ENCODE measurements around the gene GNG8.

The GNG8 gene

DNA sequence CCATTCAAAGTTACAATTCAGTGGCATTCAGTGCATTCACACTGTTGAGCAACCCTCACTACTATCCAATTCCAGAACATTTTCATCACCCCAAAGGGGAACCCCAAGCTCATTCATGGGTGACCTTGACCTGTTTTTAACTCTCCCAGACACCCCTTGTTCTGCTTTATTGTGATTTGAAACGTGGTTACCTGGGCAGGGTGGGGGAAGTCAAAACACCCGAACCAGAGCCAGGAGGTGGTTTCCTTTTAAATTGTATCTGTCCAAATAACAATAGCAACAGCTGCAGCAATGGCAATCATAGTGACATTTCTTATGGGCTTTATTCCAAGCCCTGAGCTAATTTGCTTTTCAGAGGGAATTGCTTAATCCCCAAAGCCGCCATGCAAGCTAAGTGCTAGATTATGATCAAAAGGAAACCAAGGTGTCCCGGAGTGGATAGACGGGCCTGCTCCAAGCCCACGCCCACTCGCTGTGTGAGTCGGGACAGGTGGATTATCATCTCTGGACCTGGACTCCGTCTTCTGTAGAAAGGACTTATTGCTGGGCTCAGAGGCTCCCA is 17.3 kb downstream of the GNG8 start:
- DNase-seq (ENCODE audit: low read depth), result peak; percentile 24

DNA sequence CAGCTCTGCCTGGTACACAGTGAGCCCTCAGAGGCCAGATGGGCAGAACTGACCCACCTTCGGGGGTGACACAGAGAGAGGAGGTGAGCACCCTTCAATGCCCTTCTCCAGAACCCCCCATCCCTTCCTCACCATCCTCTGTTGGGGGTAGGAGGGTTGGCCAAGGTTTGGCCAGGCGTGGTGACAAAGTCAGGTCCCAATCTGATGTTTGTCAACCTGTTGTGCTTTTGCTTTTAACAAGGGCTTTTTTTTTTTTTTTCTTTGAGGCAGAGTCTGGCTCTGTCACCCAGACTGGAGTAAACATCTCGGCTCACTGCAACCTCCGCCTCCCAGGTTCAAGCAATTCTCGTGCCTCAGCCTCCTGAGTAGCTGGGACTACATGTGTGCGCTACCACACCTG is 18.4 kb downstream of the GNG8 start:
- no peak for DNase-seq (ENCODE audit: low read depth)

DNA sequence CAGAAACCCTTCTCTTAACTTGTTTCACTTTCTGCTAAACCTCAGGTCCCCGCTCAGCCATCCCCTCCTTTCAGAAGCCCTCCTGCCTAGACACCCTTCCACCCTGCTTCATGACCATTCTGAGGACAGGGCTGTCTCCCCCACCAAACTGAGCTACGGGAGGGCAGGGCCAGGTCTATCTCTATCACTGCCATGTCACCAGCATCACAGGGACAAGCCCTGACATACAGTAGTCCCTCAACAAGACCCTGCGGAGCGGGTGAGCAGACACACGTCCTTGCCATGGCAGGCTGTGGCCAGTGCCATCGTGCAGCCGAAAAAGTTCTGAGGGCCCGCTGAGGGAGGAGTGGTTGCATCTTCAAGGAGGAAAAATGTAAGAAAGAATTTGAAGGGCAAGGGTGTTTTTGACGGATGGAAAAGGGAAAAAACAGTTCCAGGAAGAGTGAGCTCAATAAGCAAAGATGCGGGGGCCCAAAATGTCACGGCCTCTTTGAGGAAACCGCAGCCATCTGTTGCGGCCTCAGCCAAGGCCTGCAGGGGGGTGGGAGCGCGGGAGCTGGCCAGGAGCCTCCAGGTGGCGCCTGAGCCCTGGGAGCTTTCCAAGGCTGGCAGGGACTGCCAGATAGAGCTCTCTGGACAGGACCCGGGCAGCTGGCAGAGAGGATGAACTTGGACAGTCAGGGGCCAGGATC is 19.2 kb downstream of the GNG8 start:
- DNase-seq (ENCODE audit: low read depth), result no peak

DNA sequence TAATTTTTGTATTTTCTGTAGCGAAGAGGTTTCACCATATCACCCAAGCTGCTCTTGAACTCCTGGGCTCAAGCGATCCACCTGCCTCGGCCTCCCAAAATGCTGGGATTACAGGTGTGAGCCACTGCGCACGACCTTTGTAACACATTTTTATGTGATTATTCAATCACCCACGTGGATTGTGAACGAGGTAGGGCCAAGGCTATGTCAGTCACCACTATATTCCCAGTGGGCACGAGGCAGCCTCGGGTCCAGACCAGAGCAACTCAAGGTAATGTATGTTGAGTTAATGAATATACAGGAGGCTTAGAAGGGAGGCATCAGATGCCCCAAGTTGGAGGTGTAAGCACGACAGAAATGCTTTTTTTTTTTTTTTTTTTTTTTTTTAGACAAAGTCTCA is 20.0 kb downstream of the GNG8 start:
- no peak for DNase-seq (ENCODE audit: low read depth)

DNA sequence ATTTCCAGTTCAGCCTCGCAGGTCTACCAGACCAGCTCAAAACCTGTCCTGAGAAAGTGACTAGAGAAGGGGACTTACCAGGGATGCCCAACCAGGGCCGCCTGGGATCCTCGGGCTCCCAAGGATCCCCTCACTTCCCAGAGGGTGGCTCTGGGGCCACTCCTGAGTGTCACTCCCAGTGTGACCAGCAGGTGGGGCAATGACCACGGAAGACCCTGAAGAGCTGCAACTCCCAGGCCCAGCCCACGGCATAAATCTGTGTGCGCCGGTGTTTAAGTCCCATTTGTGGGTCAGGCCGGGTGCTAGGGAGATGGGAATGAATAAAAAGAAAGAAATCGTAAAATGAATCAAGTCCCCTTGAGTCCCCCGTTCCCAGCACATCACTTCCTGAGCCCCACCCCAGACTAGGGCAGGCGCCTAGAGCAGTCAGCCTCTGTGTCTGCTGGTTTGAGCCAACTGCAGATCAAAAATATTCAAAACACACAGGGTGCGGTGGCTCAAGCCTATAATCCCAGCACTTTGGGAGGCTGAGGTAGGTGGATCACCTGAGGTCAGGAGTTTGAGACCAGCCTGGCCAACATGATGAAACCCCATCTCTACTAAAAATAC is 21.8 kb downstream of the GNG8 start:
- DNase-seq (ENCODE audit: low read depth), result no peak

DNA sequence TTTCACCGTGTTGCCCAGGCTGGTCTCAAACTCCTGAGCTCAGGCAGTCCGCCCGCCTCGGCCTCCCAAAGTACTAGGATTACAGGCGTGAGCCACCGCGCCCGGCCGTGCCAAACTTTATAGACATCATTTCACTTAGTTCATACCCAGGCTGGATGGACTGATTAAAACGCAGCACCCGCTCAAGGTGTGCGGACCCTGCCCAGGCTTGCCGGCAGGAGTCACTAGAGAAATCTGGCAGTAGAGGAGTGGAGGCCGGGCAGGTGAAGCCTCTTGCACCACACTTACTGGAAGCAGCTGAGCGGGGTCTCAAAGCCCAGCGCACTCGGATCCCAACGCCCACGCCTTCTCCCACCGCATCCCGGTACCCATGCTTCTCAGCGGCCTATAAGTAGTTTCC is 22.5 kb downstream of the GNG8 start:
- no peak for DNase-seq (ENCODE audit: low read depth)

DNA sequence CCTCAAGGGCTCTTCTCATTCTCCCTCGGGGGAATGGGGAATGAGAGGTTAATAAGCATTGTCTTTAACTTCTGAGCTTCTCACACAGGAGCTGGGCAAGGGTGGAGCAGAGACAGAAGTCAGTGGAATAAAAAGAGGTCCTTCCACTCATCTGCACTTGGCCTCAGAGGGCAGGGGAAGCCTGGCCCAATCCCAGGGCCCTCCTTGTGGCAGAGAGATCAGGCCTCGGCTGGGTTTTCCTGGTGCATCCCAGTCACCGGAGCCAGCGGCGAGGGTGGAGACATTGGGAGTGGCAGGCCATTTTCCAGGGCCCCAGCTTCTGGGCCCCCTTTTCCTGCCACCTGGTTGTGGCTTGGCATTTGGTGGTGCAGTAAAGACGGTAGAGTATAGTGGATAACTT is 24.2 kb downstream of the GNG8 start:
- DNase-seq (ENCODE audit: low read depth), result no peak

DNA sequence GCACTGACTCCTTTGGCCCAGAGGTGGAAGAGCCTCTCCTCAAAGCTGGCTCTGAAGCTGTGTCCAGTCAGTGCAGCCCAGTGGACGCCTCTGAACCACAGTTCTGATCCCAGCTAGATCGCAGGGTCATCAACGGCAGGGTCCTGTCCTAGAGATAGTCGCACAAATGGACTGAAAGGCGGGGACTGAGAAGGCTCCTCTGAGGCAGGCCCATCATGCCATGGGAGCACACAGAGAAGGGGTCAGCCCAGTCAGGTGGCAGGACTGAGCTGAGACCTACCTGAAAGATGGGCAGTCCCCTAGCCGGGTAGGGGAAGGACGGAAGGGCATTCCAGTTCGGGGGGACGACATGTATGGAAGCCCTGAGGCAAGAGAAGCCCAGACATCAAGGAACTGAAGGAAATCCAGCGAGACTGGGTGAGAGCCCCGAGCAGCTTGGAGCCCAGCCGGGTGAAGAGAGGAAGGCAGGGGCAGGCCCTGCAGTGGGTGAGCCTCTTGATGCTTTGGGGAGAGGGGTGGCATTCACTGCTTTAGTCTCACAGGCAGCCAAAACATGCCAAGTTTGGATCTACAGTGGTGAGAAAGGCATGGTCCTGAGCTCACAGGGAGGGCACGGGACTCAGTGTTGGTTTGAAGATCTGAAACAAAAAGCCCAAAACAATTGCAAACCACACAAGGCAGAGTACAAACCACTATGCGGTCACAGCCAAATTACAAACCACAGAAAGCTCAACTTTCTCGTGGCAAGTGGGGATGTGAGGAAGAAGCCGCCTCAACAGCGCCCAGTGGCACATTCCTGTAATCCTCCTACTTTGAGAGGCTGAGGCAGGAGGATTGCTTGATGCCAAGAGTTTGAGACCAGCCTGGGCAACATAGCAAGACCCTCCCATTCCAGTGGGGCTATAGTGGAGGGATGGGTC is 24.9 kb downstream of the GNG8 start:
- peak; percentile 28 for DNase-seq (ENCODE audit: low read depth)

DNA sequence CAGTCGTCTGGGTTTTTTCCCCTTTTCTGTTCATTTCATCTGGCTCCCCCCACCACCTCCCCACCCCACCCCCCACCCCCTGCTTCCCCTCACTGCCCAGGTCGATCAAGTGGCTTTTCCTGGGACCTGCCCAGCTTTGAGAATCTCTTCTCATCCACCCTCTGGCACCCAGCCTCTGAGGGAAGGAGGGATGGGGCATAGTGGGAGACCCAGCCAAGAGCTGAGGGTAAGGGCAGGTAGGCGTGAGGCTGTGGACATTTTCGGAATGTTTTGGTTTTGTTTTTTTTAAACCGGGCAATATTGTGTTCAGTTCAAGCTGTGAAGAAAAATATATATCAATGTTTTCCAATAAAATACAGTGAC is 25.6 kb downstream of the GNG8 start:
- DNase-seq (ENCODE audit: low read depth), result no peak

DNA sequence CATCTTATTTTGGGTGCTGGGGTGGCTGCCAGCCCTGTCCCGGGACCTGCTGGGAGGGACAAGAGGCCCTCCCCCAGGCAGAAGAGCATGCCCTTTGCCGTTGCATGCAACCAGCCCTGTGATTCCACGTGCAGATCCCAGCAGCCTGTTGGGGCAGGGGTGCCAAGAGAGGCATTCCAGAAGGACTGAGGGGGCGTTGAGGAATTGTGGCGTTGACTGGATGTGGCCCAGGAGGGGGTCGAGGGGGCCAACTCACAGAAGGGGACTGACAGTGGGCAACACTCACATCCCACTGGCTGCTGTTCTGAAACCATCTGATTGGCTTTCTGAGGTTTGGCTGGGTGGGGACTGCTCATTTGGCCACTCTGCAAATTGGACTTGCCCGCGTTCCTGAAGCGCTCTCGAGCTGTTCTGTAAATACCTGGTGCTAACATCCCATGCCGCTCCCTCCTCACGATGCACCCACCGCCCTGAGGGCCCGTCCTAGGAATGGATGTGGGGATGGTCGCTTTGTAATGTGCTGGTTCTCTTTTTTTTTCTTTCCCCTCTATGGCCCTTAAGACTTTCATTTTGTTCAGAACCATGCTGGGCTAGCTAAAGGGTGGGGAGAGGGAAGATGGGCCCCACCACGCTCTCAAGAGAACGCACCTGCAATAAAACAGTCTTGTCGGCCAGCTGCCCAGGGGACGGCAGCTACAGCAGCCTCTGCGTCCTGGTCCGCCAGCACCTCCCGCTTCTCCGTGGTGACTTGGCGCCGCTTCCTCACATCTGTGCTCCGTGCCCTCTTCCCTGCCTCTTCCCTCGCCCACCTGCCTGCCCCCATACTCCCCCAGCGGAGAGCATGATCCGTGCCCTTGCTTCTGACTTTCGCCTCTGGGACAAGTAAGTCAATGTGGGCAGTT is 26.2 kb downstream of the GNG8 start:
- DNase-seq (ENCODE audit: low read depth), result no peak

DNA sequence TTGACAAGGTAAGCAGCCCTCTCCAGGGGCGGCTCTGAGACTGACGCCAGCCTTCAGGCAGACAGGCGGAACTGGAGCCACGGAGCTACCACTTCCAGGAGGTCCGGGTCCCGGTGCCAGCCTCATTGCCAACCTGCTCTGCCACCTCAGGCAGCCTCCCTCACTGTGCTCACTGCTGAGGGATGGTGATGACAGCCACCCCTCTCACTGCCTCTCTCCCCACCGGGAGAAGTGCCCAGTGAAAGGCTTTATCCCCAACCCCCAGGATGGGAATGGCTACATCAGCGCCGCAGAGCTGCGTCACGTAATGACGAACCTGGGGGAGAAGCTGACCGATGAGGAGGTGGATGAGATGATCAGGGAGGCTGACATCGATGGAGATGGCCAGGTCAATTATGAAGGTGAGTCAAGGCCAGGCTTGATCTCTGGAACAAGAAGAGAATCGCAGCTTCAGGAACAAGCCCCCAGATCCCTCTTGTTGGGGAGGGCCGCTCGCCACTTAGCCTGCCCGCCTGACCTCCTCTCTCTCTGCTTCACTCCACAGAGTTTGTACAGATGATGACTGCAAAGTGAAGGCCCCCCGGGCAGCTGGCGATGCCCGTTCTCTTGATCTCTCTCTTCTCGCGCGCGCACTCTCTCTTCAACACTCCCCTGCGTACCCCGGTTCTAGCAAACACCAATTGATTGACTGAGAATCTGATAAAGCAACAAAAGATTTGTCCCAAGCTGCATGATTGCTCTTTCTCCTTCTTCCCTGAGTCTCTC is 27.2 kb downstream of the GNG8 start:
- no peak for DNase-seq (ENCODE audit: low read depth)

DNA sequence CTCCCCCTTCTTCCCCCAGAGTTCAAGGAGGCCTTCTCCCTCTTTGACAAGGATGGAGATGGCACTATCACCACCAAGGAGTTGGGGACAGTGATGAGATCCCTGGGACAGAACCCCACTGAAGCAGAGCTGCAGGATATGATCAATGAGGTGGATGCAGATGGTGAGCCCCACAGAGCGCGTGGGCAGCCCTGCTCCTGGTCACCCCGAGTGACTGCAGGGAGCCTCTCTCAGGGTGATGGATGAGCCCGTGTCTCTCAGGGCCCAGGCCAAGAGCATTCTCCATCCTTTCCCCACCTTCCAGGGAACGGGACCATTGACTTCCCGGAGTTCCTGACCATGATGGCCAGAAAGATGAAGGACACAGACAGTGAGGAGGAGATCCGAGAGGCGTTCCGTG is 27.8 kb downstream of the GNG8 start:
- no peak for DNase-seq (ENCODE audit: low read depth)

DNA sequence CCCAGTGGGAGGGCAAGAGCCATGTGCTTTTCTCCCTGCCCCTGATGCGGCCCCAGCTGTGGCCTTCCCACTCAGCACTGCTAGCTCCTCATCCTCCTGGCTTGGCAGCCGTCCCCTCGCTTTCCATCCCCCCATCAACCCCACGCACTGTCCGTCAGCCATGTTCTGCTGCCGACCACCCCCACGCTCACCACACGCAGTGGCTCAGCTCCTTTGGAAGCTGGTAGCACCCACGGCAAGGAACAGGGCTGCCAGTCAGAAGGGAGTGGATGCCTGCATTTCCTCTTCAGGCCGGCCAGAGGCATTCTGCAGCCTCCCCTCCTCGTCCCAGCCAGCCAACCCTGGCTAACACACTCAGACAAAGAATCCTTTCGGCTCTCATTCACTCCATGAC is 28.6 kb downstream of the GNG8 start:
- no peak for DNase-seq (ENCODE audit: low read depth)

DNA sequence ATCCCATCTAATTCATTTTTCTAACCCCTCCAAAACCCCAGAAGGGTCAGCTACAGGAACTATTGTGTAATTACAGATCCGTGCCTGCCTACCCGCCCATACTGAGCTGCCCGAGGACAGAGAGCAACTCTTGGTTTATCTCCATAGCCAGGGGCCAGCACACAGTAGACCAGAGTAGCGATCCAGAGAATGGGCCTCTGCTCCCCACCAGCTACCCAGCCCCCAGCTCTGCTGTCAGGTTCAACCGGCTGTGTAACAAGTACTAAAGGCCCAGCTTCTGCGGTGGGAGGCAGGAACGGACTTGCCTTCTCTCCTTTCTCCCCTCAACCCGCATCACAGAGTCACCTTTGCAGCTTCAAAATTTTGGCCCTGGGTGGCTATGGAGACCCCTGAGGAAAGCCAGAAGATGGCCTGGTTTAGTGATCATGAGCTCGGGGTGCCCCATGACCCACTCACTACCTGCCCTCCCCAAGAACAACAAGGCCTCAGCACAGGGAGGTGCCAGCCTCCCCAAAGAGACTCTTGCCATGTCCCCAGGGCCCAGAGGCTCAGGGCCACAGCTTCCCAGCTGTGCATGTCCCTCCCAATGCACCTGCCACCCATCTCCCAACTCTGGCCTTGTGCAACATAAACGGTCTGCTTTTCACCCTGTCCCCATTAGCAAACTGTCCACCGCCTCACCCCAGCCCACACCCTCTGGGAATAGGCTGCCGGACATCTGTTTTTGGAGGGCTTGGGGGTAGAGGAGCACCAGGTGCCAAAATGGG is 29.1 kb downstream of the GNG8 start:
- no peak for DNase-seq (ENCODE audit: low read depth)

DNA sequence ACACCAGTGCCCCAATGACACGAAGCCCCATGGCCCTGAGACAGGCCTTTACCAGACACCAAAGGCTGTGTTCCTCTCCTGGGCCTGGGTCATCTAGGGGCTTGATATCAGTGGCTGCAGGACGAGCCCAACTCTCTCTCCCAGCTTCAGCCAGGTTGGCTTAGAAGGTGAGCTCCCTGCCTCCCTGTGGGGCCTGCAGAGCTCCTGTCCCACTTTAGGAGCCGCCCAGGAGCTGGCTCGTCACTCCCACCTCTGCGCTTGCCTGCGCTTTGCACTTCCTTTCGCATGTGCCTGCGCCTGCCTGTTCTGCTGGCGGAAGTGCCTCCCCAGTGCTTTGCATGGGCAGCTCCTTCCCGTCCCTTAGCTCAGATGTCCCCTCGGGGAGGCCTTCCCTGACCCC is 30.0 kb downstream of the GNG8 start:
- no peak for DNase-seq (ENCODE audit: low read depth)

DNA sequence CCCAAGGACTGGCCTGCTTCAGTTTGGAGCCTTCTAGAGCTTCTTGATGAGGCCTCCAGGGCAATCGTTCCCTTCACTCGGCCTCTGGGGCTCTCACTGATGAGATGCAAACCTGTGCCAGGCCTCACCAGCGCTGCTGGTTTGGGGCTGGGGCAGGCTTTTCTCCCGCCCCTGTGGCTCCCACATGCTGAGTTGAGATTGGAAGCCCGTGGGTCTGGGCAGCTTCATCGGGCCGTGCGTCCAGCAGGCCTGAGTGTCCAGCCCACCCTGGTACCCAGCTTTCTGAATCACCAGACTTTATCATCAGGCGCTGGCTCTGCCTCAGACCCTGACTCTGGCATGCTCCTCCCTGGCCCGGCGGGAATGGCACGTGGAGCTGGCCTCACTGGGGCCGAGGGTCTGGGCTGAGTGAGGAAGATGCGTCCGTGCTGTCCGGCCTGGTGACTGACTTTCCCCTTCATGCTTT is 30.6 kb downstream of the GNG8 start:
- DNase-seq (ENCODE audit: low read depth), result no peak

DNA sequence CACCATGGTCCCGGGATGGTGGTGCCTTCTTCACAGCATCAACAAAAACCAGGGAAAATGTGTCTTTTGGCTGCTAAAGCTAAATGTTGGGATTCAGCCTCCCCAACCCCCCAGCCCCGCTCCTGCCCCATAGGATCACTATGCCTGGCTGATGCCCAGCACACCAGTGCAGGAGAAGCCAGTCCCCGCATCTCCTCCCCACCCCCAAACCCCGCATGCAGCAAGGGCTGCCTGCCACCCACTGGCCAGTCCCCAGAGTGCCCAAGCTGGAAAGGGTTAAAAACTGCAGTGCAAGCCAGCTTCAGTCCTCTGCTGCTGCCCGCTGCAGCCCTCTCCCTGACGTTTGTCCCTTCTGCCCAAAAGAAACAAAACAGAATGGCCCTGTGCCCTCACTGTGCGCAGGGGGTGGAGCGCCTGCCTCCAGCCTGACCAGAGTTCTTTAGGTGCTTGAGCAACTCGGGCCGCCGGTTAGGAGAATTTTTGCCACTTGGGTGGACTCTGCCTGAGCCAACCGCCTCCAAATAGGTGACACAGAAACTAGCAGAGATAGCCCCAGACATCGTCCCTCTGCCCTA is 31.1 kb downstream of the GNG8 start:
- DNase-seq (ENCODE audit: low read depth), result no peak

DNA sequence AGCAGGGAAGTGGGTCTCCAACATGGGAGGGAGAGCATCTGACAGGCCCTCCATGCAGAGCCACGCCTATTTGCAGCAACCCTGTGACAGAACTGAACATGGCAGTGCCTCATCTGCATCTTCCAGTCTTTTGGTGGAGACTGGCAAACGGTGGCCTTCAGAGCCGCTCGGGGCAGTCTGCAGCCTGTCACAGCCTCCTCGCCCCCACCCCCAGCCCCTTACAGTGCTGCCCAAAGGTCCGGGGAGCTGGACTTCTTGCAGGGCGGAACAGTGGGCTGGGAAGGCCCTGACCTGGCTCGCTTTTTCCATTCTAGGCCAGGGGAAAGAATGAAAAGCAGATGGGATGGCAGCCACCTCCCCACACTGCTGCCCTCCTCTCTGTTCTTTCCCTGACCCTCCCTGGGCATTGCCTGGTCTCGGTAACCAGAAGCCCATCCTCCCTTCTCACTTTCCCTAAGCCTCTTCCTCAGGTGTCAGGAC is 32.2 kb downstream of the GNG8 start:
- DNase-seq (ENCODE audit: low read depth), result no peak

DNA sequence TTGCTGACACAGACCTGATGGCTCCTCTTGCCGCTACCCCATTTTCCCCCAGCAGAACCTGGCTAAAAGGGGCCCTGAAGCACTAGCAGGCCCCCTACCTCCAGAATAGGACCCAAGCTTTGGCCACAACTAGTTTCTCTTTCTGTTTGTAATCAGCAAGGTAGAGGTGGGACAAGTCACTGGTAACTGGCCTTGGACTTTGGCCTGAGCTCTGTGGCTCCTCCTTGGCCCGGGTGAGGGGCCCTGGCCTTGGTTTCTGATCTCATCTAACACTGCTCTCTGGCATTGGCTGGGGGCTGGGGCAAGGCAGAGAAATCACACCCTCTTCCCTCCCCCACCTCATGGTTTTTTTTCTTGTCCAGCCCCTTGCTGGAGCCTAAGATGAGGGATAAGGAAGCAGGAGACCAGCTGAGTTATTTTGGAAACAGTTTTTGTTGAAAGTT is 32.8 kb downstream of the GNG8 start:
- no peak for DNase-seq (ENCODE audit: low read depth)

Data from GM04503 (cell line).